ENCODE results near the gene GLRA3. TPM values are rescaled to one million over a fixed set of nuclear protein-coding genes. Genes with fewer than 3 reads are reported as not detected.

Gene GLRA3
- total and polyA plus RNA-seq, 2 experiments from 2014 or later, result 0.03 to 0.19 TPM

GRCh38 chr4:174690665-174691064 lies 138.4 kb downstream of the GLRA3 start (continued):
- TF ChIP-seq EZH2 (IDR thresholded peaks at IDR 0.05; ENCODE audit: low read depth, unreplicated experiment), result no peak
- TF ChIP-seq REST (IDR thresholded peaks at IDR 0.05; ENCODE audit: unreplicated experiment), result no peak
- no peak for TF ChIP-seq POLR2AphosphoS5 (IDR thresholded peaks at IDR 0.05; ENCODE audit: low read depth)
- TF ChIP-seq JUNB (IDR thresholded peaks at IDR 0.05; ENCODE audit: unreplicated experiment), result no peak
- TF ChIP-seq CREB1 (CRISPR knock-in tag; IDR thresholded peaks at IDR 0.05; ENCODE audit: low read depth), result no peak
- TF ChIP-seq ETS1 (IDR thresholded peaks at IDR 0.05), result no peak

DNA sequence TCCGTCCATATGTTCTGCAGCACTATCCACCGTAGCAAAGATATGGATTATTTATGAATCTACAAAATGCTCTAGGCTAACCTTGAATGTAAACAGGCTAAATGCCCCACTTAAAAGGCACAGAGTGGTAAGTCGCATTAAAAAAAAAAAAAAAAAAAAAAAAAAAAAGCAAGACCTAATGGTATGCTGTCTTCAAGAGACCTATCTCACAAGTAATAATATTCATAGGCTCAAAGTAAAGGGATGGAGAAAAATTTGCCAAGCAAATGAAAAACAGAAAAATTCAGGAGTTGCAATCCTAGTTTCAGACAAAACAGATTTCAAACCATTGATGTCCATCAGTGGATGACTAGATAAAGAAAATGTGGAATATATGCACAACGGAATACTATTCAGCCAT lies 139.4 kb downstream of the GLRA3 start:
- Mint-ChIP-seq H3K27ac (no peak overlapping the region), H3K9me3 (peaks cover 22% of the 10 kb centered on the region), H3K36me3 (ENCODE audit: low read depth) (peaks cover 19% of the 10 kb centered on the region), H3K4me1 (no peaks in the 10 kb centered on the region), H3K4me3 (no peak overlapping the region), H3K27me3 (ENCODE audit: insufficient read depth, low read depth, poor library complexity) (no peaks in the 10 kb centered on the region)
- Histone ChIP-seq H3K79me2 (replicated peaks; ENCODE audit: insufficient read depth) (no peaks in the 10 kb centered on the region), H2AFZ (no peak overlapping the region), H3K4me3 (no peak overlapping the region), H3K27ac (ENCODE audit: low read depth) (no peak overlapping the region), H3K4me1 (ENCODE audit: insufficient read depth) (no peaks in the 10 kb centered on the region), H4K20me1 (replicated peaks; ENCODE audit: insufficient read depth) (no peaks in the 10 kb centered on the region), H3K9me2 (ENCODE audit: insufficient read depth) (no peaks in the 10 kb centered on the region), H3K4me2 (no peak overlapping the region), H3K36me3 (ENCODE audit: insufficient read depth) (peaks cover 9% of the 10 kb centered on the region), H3K27me3 (ENCODE audit: insufficient read depth) (no peaks in the 10 kb centered on the region), H3F3A (replicated peaks; ENCODE audit: low read depth) (no peaks in the 10 kb centered on the region)
- TF ChIP-seq CTCF (conservative IDR thresholded peaks at IDR 0.05; ENCODE audit: low read depth in 2 of 2), result no peak
- TF ChIP-seq ZNF331 (CRISPR knock-in tag; IDR thresholded peaks at IDR 0.05; ENCODE audit: low read depth), result no peak
- DNase-seq (ENCODE audit: low spot score), result no peak
- no peak for ATAC-seq

All from GM23338 (cell line).